ENCODE data around the gene BTN2A1.
A peak's percentile ranks its signal among the peaks of the same experiment; 100 is the strongest.
"Not testable (repeated sequence)": the region's sequence is repeated elsewhere in the genome, so short reads cannot be mapped to it uniquely, and the experiment has no call there.

BTN2A1 gene

GRCh38 chr6:26457806-26458688 lies at the start of gene BTN2A1:
TSS of gene BTN2A1 (plus strand) at chr6:26457955. CDS start at chr6:26458637, 682 bp downstream.
- no peak for TF ChIP-seq JUND (IDR thresholded peaks at IDR 0.05; ENCODE audit: low read depth)
- DNase-seq (ENCODE audit: low read depth in 1 of 2, low spot score in 1 of 2) = peak; percentile 92 to 93
- in situ Hi-C loops (cut with HindIII; ENCODE audit: low pct_unique_long_range_greater_than_20kb, low sequenced_read_pairs) = no loop called here

- no peak for DNase-seq (ENCODE audit: low read depth in 1 of 2, low spot score in 1 of 2)
- no peak for TF ChIP-seq JUND (IDR thresholded peaks at IDR 0.05; ENCODE audit: low read depth)
- in situ Hi-C loops (cut with HindIII; ENCODE audit: low pct_unique_long_range_greater_than_20kb, low sequenced_read_pairs) = no loop called here
Measured at GRCh38 chr6:26408828-26409730, 48.7 kb upstream of the BTN2A1 start.

- DNase-seq (ENCODE audit: low read depth in 1 of 2, low spot score in 1 of 2) = peak in 1 of 2 experiments; percentile 51
- no peak for TF ChIP-seq JUND (IDR thresholded peaks at IDR 0.05; ENCODE audit: low read depth)
- in situ Hi-C loops (cut with HindIII; ENCODE audit: low pct_unique_long_range_greater_than_20kb, low sequenced_read_pairs) = no loop called here
Measured at GRCh38 chr6:26411751-26412150, 46.0 kb upstream of the BTN2A1 start.

- in situ Hi-C loops (cut with HindIII; ENCODE audit: low pct_unique_long_range_greater_than_20kb, low sequenced_read_pairs) = no loop called here
- TF ChIP-seq JUND (IDR thresholded peaks at IDR 0.05; ENCODE audit: low read depth) = no peak
- no peak for DNase-seq (ENCODE audit: low read depth in 1 of 2, low spot score in 1 of 2)
Measured at GRCh38 chr6:26412228-26412627, 45.5 kb upstream of the BTN2A1 start.

- no peak for TF ChIP-seq JUND (IDR thresholded peaks at IDR 0.05; ENCODE audit: low read depth)
Measured at GRCh38 chr6:26412954-26413353, 44.8 kb upstream of the BTN2A1 start.

GRCh38 chr6:26414281-26414680 lies 43.5 kb upstream of the BTN2A1 start:
- DNase-seq (ENCODE audit: low read depth in 1 of 2, low spot score in 1 of 2) = no peak

More at GRCh38 chr6:26412954-26413353, 44.8 kb upstream of the BTN2A1 start:
- no peak for DNase-seq (ENCODE audit: low read depth in 1 of 2, low spot score in 1 of 2)
- in situ Hi-C loops (cut with HindIII; ENCODE audit: low pct_unique_long_range_greater_than_20kb, low sequenced_read_pairs) = no loop called here

GRCh38 chr6:26415036-26415614 lies 42.6 kb upstream of the BTN2A1 start:
- in situ Hi-C loops (cut with HindIII; ENCODE audit: low pct_unique_long_range_greater_than_20kb, low sequenced_read_pairs) = no loop called here
- DNase-seq (ENCODE audit: low read depth in 1 of 2, low spot score in 1 of 2) = no peak
- TF ChIP-seq JUND (IDR thresholded peaks at IDR 0.05; ENCODE audit: low read depth) = no peak

More at GRCh38 chr6:26414281-26414680, 43.5 kb upstream of the BTN2A1 start:
- in situ Hi-C loops (cut with HindIII; ENCODE audit: low pct_unique_long_range_greater_than_20kb, low sequenced_read_pairs) = no loop called here
- no peak for TF ChIP-seq JUND (IDR thresholded peaks at IDR 0.05; ENCODE audit: low read depth)

GRCh38 chr6:26415791-26416190 lies 42.0 kb upstream of the BTN2A1 start:
- in situ Hi-C loops (cut with HindIII; ENCODE audit: low pct_unique_long_range_greater_than_20kb, low sequenced_read_pairs) = no loop called here
- no peak for DNase-seq (ENCODE audit: low read depth in 1 of 2, low spot score in 1 of 2)
- no peak for TF ChIP-seq JUND (IDR thresholded peaks at IDR 0.05; ENCODE audit: low read depth)

GRCh38 chr6:26416288-26416687 lies 41.5 kb upstream of the BTN2A1 start:
- in situ Hi-C loops (cut with HindIII; ENCODE audit: low pct_unique_long_range_greater_than_20kb, low sequenced_read_pairs) = no loop called here
- no peak for DNase-seq (ENCODE audit: low read depth in 1 of 2, low spot score in 1 of 2)
- no peak for TF ChIP-seq JUND (IDR thresholded peaks at IDR 0.05; ENCODE audit: low read depth)

GRCh38 chr6:26418077-26418476 lies 39.7 kb upstream of the BTN2A1 start:
- DNase-seq (ENCODE audit: low read depth in 1 of 2, low spot score in 1 of 2); in situ Hi-C loops (cut with HindIII; ENCODE audit: low pct_unique_long_range_greater_than_20kb, low sequenced_read_pairs): not testable (repeated sequence)

GRCh38 chr6:26418795-26419194 lies 39.0 kb upstream of the BTN2A1 start:
- in situ Hi-C loops (cut with HindIII; ENCODE audit: low pct_unique_long_range_greater_than_20kb, low sequenced_read_pairs); DNase-seq (ENCODE audit: low read depth in 1 of 2, low spot score in 1 of 2): not testable (repeated sequence)

- peak in 1 of 2 experiments; percentile 63 for DNase-seq (ENCODE audit: low read depth in 1 of 2, low spot score in 1 of 2)
- no peak for TF ChIP-seq JUND (IDR thresholded peaks at IDR 0.05; ENCODE audit: low read depth)
- in situ Hi-C loops (cut with HindIII; ENCODE audit: low pct_unique_long_range_greater_than_20kb, low sequenced_read_pairs) = no loop called here
Measured at GRCh38 chr6:26420688-26421171, 37.0 kb upstream of the BTN2A1 start.
